ENCODE data around the gene ANKRD39.

The ANKRD39 gene

DNA sequence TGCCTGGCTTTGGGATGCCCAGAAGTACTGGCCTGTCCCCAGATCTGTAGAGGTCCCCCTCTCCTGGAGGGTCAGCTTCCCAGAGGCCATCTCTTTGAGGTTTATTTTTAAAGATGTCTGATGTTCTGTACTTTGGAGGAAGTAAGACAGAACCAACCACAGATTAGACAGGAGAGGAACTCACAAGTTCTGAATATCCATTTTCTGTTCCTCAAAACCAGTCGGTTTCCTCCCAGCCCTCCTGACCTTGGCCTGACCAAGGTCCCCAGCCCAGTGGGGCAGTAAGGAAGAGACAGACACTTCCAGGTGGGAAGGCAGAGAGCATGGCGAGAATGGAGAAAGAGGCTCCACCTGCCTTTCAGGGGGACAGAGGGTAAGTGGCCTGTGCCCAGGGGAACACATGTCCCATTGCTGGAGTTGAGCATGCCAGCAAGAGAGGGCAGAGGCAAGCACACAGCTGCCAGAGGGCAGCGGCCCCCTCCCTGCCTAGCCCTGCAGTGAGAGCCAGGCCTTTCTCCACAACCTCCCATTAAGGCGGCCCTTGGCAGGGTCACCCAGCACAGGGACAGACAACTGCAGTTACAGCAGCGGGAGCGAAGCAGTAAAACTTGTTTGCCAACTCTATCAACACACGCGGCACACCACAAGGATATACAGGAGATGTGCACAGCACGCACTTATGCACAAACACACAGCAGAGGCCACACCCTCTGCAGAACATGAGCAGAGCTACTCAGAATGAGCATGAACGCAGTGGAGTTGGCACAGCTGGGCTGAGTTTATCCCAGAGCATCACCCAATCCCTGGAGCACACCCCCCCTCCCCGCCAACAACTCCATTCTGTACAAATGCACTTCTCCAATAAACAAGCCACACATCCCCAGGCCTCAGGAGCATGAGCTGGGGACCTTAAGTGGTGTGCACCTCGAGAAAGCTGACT lies 30.5 kb upstream of the ANKRD39 start:
- DNase-seq (ENCODE audit: insufficient read length, low spot score): no peak
- no peak for FAIRE-seq

DNA sequence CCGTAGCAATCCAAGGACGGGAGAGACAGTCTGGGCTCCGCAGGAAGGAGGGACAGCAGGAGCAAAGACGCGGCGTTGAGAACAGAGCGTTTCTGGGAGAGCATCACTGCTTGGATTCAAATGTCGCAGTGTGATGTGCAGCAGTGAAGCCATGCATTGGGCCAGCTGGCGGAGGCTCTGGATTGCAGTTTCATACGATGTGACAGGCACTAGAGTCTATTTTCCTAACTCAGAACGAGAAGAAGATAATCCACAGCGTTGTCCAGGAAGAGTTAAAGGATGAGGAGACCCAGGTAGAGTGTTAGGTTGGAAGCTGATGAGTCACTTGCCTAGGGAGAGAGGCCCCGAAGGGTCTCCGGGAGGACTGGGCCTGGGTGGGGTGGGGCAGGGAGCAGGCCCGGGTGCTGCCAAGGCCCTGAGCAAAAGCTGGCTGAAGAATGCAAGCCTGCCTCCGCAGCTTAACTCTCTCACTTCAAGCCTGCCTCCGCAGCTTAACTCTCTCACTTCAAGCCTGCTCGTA lies 29.7 kb upstream of the ANKRD39 start:
- FAIRE-seq (no peak), DNase-seq (ENCODE audit: insufficient read length, low spot score) (no peak)

- DNase-seq (ENCODE audit: insufficient read length, low spot score) (no peak), FAIRE-seq (no peak)
Measured at GRCh38 chr2:96885432-96886347, 27.9 kb upstream of the ANKRD39 start.

DNA sequence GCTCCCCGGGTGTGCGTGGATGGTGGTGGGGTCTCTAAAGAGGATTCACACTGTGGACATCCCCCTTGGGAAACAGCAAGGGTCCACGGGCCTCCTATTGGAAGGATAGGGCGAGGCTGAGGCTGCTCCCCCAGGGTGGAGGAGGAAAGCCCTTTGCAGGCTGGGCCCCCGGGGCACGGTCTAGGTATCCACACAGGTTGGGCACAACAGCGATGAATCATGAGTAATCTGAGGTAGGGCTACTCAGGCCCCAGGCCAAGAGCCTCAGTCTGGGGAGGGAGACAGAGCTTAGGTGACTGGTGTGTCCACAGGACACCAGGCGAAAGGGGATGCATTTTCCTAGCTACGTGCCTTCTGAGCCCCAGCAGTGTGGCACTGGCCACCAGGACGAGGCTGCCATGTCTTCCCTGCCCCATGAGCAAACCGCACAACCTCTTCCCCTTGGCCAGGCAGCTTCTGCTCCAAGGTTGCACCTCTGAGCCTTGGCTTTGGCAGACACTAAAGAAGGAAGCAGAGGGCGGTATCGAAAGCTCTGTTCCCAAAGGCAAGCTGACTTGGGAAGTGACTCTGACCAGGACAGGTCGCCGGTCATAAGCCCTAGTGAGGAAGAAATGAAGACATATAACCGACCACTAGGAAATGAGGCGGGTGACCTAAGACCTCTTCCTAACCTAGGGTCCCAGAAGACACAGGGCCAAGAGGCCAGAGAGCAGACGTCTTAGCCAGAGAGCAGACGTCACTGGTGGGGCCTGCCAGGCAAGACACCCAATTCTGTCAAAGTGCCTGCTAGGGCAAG lies 26.7 kb upstream of the ANKRD39 start:
- FAIRE-seq (no peak), DNase-seq (ENCODE audit: insufficient read length, low spot score) (no peak)

DNA sequence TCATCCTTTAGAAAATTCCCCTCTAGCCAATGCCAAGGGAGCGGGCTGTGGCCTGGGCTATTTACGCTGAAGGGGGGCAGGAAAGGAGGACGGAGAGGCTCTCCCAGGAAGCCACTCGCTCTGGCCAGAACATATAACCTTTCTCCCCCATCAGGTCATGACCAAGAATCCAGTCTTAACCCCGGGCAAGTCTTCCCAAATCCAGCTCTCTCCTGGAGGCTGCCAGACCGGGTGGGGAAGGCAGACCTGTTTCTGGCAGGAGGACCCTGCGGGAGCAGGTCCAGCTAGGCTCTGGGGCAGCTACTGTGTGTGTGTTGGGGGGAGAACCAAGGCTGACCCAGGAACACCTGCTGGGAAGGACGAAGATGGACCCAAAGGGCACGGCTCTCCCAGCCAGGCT lies 25.5 kb upstream of the ANKRD39 start:
- FAIRE-seq: no peak
- no peak for DNase-seq (ENCODE audit: insufficient read length, low spot score)

DNA sequence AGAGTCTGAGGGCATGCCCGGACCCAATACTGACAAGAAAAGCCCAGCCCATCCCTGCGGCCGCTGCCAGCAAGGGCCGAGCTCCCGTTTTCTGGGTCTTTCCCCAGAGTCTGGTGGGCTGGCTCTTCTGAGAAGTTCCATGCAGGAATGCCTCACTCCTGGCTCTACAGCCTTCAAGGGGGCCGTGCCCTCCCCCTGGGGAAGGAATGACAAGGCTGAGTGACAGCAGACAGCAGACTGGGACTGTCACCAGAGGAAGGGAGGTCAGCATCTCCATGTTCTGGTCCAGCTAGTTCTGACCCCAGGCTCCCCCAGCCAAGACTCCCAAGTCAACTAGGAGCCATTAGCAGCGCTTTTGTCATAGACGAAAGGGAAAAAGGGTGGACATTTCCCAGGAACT lies 25.1 kb upstream of the ANKRD39 start:
- DNase-seq (ENCODE audit: insufficient read length, low spot score) (no peak), FAIRE-seq (no peak)

DNA sequence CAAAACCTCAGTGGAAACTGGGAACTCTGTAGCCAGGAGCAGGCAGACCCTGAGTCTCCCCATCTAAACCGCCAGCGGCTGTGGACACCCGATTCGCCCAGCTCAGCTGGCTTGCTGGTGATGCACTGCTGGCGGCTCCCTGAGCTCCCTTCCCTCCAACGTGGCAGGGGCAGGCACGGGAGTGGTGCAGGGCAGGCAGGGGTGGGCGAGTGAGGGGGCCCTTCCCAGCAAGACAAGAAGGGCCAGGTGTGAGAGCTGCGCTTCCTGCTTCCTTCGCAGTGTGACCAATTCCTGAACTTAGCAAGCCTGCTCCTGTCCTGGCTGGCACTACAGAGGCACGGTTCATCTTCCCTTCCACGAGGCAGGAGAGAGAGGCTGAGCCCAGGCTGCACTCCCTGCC lies 24.4 kb upstream of the ANKRD39 start:
- DNase-seq (ENCODE audit: insufficient read length, low spot score) (no peak), FAIRE-seq (no peak)

DNA sequence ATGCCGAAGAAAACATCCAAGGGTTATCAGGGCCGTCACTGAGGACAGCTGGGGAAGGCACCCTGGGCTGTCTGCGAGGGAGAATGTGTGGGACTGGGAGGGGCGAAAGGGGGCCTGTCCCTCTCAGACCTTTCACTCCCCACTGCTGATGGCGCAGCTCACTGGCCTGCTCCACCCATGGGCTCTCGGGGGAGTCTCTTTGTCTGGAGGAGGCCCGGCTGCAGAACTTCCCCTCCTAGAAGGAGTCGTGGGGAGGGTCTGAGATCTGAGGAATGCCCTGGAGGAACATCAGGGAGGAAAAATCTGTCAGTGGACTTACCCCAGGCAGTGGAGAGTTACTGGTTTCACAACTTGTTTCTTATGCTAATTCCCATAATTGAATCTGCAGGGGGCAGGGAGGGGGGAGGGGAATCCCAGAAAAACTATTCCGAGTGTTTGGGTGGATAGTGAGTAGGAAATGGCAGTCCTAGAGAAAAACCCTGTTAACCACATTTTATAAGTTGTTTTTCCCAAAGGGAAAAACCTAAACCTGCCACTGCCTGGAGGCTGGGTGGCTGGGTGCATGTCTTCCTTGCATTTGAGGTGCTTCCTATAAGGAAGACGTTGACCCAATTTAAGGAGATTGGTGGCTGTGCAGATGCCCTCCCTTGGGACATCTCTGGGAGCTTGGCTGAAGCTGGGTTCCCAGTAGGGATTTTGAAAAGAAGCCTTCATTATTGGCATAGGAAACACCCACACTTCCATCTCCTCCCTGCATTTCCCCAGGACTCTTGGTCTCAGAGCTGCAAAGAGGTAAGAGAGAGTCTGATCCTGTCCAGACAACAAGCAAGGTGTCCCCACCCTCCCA lies 23.8 kb upstream of the ANKRD39 start:
- FAIRE-seq: no peak
- DNase-seq (ENCODE audit: insufficient read length, low spot score): no peak

GRCh38 chr2:96880891-96881273 lies 23.1 kb upstream of the ANKRD39 start:
- DNase-seq (ENCODE audit: insufficient read length, low spot score): no peak
- no peak for FAIRE-seq

DNA sequence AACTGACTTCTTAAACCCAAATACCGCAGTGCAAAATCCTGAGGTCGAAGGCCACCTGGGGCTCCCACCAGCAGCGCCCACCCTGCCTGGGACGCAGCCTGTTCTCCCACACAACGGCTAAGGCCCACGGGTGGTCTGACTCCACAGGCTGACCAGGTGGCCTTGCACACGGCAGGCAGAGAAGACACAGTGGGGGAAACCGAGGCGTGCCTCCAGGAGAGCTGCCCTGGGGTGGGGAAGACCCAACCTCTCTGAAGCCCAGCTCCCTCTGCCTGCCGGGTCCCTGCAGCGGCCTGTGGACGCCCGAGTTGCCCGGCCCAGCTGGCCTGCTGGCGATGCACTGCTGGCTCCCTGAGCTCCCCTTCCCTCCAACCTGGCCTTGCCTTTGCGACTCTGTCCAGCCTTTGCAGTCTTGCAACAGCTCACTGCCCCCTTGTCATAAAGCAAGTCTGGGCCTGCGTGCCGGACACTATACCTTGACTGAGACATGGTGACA lies 21.8 kb upstream of the ANKRD39 start:
- no peak for FAIRE-seq

GRCh38 chr2:96878796-96879544 lies 21.2 kb upstream of the ANKRD39 start:
- DNase-seq (ENCODE audit: insufficient read length, low spot score) (no peak), FAIRE-seq (no peak)

More for the DNA sequence above, 21.8 kb upstream of the ANKRD39 start:
- DNase-seq (ENCODE audit: insufficient read length, low spot score): no peak

DNA sequence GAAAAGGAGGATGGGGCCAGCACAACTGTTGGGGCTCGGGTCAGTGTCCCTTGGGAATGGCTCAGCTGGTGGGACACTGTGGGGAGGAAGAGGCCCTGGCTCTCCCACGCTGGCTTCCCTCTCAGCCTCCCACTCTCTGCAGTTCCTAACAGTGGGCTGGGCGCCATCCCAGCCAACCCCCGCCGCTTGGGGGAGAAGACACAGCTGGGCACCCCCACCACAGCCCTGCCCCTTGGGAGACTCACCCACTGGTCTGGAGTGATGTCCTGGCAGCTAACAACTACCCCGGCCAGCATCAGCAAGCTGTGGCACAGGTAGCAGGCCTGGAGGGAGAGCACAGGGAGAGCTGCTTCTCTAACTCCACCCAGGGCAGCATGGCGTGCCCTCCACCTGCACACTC lies 20.4 kb upstream of the ANKRD39 start:
- DNase-seq (ENCODE audit: insufficient read length, low spot score): no peak
- FAIRE-seq: no peak

- DNase-seq (ENCODE audit: insufficient read length, low spot score) (no peak), FAIRE-seq (no peak)
Measured at GRCh38 chr2:96877631-96878092, 19.8 kb upstream of the ANKRD39 start.

DNA sequence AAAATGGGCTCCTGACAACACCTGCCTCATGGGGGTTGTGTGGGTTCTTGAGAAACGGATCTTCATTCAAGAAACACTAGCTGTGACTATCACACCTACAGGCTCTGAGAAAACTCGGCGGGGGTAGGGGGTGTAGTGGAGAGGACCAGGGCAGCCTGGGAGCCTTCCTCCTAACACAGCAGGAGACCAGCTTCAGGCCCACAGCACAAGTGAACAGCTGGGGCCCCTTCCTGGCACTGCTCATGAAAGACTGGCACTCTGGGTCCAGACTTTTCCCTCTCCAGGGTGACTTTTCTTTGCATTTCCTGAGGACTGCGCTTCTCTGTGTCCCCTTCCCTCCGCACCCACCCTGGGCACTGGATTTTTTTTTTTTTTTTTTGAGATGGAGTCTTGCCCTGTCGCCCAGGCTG lies 19.2 kb upstream of the ANKRD39 start:
- DNase-seq (ENCODE audit: insufficient read length, low spot score): no peak

GRCh38 chr2:96876269-96877041 lies 18.6 kb upstream of the ANKRD39 start:
- DNase-seq (ENCODE audit: insufficient read length, low spot score) (no peak), FAIRE-seq (no peak)

More for the DNA sequence above, 19.2 kb upstream of the ANKRD39 start:
- FAIRE-seq: no peak

GRCh38 chr2:96875498-96876268 lies 17.9 kb upstream of the ANKRD39 start:
- no peak for DNase-seq (ENCODE audit: insufficient read length, low spot score)
- FAIRE-seq: no peak

DNA sequence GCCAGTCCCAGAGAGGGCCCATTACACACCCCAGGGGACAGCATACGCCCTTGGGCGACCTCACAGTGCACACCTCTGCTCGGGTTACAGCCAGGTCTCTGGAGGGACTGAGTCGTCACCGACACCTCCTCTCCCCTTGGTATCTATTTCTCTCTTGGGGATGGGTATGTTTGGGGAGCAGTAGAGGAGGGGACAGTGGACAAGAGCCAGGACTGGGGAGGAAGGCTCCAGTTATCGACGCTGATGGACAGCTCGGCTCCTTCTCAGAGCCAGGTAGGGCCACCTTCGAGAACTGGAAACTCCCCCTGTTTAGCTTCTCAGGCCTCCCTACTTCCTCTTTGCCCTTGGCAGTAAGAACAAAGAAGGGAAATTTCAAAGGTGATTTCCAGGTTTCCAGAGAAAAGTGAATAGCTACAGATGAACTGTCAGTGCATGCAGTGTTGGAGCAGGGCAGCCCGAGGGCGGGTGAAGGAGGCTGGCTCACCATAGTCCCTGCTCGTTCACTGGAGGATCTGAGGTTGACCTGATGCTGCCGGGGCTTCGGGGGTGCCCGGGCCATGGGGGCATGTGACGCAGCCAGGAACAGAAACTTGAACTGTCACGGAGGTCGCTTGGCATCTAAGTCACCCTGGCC lies 16.5 kb upstream of the ANKRD39 start:
- DNase-seq (ENCODE audit: insufficient read length, low spot score): no peak
- peak; percentile 58 for FAIRE-seq

Measured in GM19239 (cell line).